Measurements from ENCODE around the gene SLC35A3. TPM values are rescaled to one million over a fixed set of nuclear protein-coding genes. Genes with fewer than 3 reads are reported as not detected.

SLC35A3 gene
- total RNA-seq, 2 donors from 2014 or later = 6.6 to 8.7 TPM

GRCh38 chr1:100023482-100023881 lies 53.7 kb downstream of the SLC35A3 start:
- Histone ChIP-seq H3K36me3 (no peaks in the 10 kb centered on the region), H3K4me1 (no peaks in the 10 kb centered on the region), H3K27me3 (no peaks in the 10 kb centered on the region), H3K4me3 (no peak overlapping the region), H3K9me3 (no peaks in the 10 kb centered on the region), H3K27ac (no peak overlapping the region)
- TF ChIP-seq CTCF (IDR thresholded peaks at IDR 0.05) = no peak
- DNase-seq (ENCODE audit: low spot score) = no peak

- Histone ChIP-seq H3K4me3 (no peak overlapping the region), H3K27ac (no peak overlapping the region), H3K27me3 (no peaks in the 10 kb centered on the region), H3K4me1 (no peaks in the 10 kb centered on the region), H3K9me3 (no peaks in the 10 kb centered on the region), H3K36me3 (no peaks in the 10 kb centered on the region)
- no peak for TF ChIP-seq CTCF (IDR thresholded peaks at IDR 0.05)
- DNase-seq (ENCODE audit: low spot score) = no peak
These were observed 57.4 kb downstream of the SLC35A3 start for GRCh38 chr1:100027212-100027611.

- H3K4me3 ChIP-seq = no peak overlapping the region
- DNase-seq (ENCODE audit: low spot score) = no peak
- TF ChIP-seq CTCF (IDR thresholded peaks at IDR 0.05) = no peak
- no peak overlapping the region for H3K27ac ChIP-seq
- no peaks in the 10 kb centered on the region for H3K9me3 ChIP-seq
- H3K27me3 ChIP-seq = no peaks in the 10 kb centered on the region
- no peaks in the 10 kb centered on the region for H3K4me1 ChIP-seq
- H3K36me3 ChIP-seq = no peaks in the 10 kb centered on the region
These were observed 59.0 kb downstream of the SLC35A3 start for GRCh38 chr1:100028765-100029164.

- TF ChIP-seq CTCF (IDR thresholded peaks at IDR 0.05) = peak in 1 of 2 donors; percentile 17
- Histone ChIP-seq H3K9me3 (no peaks in the 10 kb centered on the region), H3K36me3 (no peaks in the 10 kb centered on the region), H3K27ac (no peak overlapping the region), H3K4me1 (peaks cover 0 to 11% of the 10 kb centered on the region in 2 donors), H3K4me3 (no peak overlapping the region), H3K27me3 (no peaks in the 10 kb centered on the region)
- DNase-seq (ENCODE audit: low spot score) = no peak
These were observed 64.7 kb downstream of the SLC35A3 start for GRCh38 chr1:100034470-100034869.

DNA sequence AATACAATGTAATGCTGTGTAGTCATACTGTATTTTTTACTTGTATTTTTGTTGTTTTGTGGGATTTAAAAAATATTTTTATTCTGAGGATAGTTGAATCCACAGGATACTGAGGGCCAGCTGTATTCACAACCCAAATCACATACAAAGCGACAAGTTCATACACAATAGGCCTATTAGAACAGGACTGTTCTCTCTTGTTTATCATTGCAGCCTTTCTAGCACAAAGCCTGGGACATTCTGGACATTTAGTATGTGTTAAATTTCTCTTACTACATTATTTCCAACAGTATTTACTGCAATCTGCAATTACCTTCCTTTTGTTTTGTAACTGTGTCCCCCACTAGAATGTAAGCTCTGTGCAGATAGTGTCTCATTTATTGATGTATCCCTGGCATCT lies 65.4 kb downstream of the SLC35A3 start:
- H3K9me3 ChIP-seq = no peaks in the 10 kb centered on the region
- TF ChIP-seq CTCF (IDR thresholded peaks at IDR 0.05) = no peak
- no peaks in the 10 kb centered on the region for H3K36me3 ChIP-seq
- no peak overlapping the region for H3K27ac ChIP-seq
- peaks cover 0 to 19% of the 10 kb centered on the region in 2 donors for H3K4me1 ChIP-seq
- H3K27me3 ChIP-seq = no peaks in the 10 kb centered on the region
- DNase-seq (ENCODE audit: low spot score) = no peak
- H3K4me3 ChIP-seq = no peak overlapping the region

Measured in right atrium auricular region (tissue), 2 donors.